Measurements from ENCODE around the gene TMC6. TPM values are rescaled to one million over a fixed set of nuclear protein-coding genes. Genes with fewer than 3 reads are reported as not detected.

Gene TMC6
- total and polyA plus RNA-seq, 2 of the 13 experiments (the other 11 are each of a cell fraction or from before 2014, with no cell fraction given): 48.4 to 99.1 TPM

DNA sequence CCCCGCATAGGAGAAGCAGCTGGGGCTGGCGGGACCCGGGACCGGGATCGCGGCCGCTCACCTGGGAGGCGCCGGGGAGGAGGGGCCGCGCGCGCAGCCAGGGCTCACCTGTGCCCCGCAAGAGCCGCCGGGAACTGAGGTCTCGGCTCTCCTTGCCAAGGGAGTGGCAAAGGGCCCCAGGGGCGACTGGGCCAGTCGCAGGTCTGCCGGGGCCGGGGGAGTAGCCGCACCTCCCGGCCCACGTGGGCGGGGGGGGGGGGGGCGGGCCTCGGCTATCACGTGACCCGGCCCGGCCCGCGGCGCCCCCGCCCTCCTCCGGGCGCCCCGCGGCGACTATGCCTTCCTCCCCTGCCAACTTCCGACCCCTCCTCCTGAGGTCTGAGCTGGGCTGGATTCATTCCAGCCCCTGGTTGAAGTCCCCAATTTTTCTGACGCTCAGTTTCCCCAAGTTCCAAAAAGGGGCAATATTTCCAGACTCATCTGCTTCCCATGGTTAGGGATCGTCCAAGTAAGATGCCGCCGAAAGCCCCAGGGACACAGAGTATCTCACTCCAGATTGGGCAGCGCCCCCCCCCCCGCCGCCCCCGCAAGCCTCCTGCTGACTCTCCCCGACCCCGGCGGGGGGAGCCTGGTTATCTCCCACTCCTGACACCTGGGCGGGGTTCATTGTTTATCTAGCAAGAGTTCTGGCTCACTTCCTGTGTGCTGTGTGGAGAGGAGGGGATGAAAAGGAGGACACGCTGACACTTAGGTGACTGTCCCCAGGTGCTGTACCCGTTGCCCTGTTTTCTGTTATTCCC is at the start of gene TMC6 (continued):
- TF ChIP-seq PPARG (CRISPR knock-in tag; conservative IDR thresholded peaks at IDR 0.05) (no peak; the same call in 1 of the 2 replicates), ZNF350 (CRISPR knock-in tag; IDR thresholded peaks at IDR 0.05; ENCODE audit: borderline replicate concordance, low read depth) (peak; percentile 11; the same call in 1 of the 2 replicates), ZNF674 (CRISPR knock-in tag; IDR thresholded peaks at IDR 0.05; ENCODE audit: low read depth) (0 out of 2 replicates have a peak, but pooled peaks have one; percentile 58), ZNF607 (CRISPR knock-in tag; IDR thresholded peaks at IDR 0.05; ENCODE audit: borderline replicate concordance) (no peak), TBX2 (CRISPR knock-in tag; IDR thresholded peaks at IDR 0.05; ENCODE audit: borderline replicate concordance) (peak; percentile 63), ZMYM3 (CRISPR knock-in tag; IDR thresholded peaks at IDR 0.05) (no peak), ZNF143 (CRISPR knock-in tag; IDR thresholded peaks at IDR 0.05) (no peak), MTA3 (CRISPR knock-in tag; IDR thresholded peaks at IDR 0.05) (no peak), ZNF354B (CRISPR knock-in tag; IDR thresholded peaks at IDR 0.05) (no peak), ZNF33A (CRISPR knock-in tag; IDR thresholded peaks at IDR 0.05; ENCODE audit: borderline replicate concordance) (peak; percentile 11; the same call in 1 of the 2 replicates), NR1H2 (CRISPR knock-in tag; IDR thresholded peaks at IDR 0.05; ENCODE audit: borderline replicate concordance, low read depth) (no peak), THAP8 (CRISPR knock-in tag; IDR thresholded peaks at IDR 0.05; ENCODE audit: borderline replicate concordance) (no peak; the same call in 1 of the 2 replicates), RERE (CRISPR knock-in tag; IDR thresholded peaks at IDR 0.05; ENCODE audit: low read depth) (no peak), ZNF891 (CRISPR knock-in tag; IDR thresholded peaks at IDR 0.05) (peak; percentile 84; the same call in 1 of the 2 replicates), ZBTB7A (CRISPR knock-in tag; IDR thresholded peaks at IDR 0.05) (peak; percentile 61; the same call in 1 of the 2 replicates), MED1 (CRISPR knock-in tag; IDR thresholded peaks at IDR 0.05) (peak; percentile 69), ZNF713 (CRISPR knock-in tag; IDR thresholded peaks at IDR 0.05) (no peak), ZSCAN12 (CRISPR knock-in tag; IDR thresholded peaks at IDR 0.05) (no peak), ZKSCAN8 (CRISPR knock-in tag; IDR thresholded peaks at IDR 0.05; ENCODE audit: borderline replicate concordance) (no peak), KAT8 (CRISPR knock-in tag; IDR thresholded peaks at IDR 0.05) (peak; percentile 39; the same call in 1 of the 2 replicates), U2AF2 (IDR thresholded peaks at IDR 0.05; ENCODE audit: low read depth, low read length) (no peak), BHLHE40 (IDR thresholded peaks at IDR 0.05; ENCODE audit: low read length) (no peak)
- TF ChIP-seq, protein P1, sequence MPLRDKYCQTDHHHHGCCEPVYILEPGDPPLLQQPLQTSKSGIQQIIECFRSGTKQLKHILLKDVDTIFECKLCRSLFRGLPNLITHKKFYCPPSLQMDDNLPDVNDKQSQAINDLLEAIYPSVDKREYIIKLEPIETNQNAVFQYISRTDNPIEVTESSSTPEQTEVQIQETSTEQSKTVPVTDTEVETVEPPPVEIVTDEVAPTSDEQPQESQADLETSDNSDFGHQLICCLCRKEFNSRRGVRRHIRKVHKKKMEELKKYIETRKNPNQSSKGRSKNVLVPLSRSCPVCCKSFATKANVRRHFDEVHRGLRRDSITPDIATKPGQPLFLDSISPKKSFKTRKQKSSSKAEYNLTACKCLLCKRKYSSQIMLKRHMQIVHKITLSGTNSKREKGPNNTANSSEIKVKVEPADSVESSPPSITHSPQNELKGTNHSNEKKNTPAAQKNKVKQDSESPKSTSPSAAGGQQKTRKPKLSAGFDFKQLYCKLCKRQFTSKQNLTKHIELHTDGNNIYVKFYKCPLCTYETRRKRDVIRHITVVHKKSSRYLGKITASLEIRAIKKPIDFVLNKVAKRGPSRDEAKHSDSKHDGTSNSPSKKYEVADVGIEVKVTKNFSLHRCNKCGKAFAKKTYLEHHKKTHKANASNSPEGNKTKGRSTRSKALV (CRISPR knock-in tag; IDR thresholded peaks at IDR 0.05): no peak

Measured in HepG2 (cell line).